NOMO-1 treated with dmso at 0.1 percent for 144 hours (cell line): ENCODE data around the gene CALD1.
A peak's percentile ranks its signal among the peaks of the same experiment; 100 is the strongest.
"Not testable (repeated sequence)": the region's sequence is repeated elsewhere in the genome, so short reads cannot be mapped to it uniquely, and the experiment has no call there.

Experiments
- DNase-seq: peaks from one replicate; lab custom pipeline; 2025; ENCODE audit not compliant: unreplicated experiment; lab: John Stamatoyannopoulos, UW

CALD1 gene

DNA sequence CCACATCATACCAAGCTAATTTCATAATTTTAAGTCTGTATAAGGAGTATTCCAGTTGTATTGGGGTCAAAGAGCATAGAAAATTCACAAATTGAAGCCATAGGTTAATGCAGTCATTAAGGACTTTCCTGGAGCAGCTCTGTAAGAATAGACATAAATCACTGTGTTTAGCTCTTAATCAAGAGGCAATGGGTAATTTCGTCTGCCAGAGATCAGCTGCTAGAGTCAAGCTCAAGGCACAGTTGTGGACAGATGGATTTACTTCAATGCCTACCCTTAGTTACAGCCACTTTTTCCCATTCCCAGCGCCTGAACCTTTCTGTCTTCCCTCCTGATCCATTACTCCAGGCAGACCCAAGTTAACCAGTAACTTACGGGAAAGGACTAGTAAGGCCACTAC lies 166.3 kb downstream of the CALD1 start:
- no peak for DNase-seq

DNA sequence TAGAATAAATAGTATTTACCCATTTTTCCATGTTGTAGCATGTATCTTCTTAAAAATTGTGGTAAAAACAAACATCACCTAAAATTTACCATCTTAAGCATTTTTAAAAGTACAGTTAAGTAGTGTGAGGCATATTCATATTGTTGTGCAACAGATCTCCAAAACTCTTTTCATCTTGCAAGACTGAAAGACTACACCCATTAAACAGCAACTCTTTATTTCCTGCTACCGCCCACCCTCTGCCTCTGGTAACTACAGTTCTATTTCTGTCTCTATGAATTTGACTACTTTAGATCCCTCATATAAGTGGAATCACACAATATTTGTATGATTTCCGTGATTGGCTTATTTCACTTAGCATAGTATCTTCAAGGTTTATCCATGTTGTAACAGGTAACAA lies 166.8 kb downstream of the CALD1 start:
- no peak for DNase-seq

DNA sequence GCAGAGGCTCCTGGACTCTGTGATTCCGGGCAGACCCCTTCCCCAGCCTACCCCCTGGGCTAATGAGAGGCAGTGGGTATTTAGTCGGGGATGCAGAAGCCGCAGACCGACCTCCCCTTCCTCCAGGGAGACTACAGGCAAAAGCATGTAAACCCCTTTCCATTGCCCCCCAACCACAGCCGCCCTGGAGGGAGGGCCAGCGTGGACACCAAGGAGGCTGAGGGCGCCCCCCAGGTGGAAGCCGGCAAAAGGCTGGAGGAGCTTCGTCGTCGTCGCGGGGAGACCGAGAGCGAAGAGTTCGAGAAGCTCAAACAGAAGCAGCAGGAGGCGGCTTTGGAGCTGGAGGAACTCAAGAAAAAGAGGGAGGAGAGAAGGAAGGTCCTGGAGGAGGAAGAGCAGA lies 167.9 kb downstream of the CALD1 start:
- no peak for DNase-seq

DNA sequence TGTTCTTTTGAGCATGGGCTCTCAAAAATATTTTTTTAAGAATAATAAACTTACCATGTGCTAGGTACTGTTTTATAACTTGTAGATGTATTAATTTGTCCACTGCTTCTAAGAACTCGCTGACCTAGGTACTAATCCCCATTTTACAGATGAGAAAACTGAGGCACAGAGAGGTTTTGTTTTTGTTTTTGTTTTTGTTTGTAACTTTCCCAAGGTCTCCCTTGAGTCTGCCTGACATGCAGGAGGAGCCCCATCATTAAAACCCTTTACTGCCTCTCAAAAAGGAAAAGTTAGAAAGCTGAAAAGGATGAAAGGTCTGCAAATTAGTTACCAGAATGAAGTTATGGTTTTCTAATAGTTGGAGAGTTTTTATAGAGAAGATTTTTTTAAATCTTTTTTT lies 168.4 kb downstream of the CALD1 start:
- no peak for DNase-seq

DNA sequence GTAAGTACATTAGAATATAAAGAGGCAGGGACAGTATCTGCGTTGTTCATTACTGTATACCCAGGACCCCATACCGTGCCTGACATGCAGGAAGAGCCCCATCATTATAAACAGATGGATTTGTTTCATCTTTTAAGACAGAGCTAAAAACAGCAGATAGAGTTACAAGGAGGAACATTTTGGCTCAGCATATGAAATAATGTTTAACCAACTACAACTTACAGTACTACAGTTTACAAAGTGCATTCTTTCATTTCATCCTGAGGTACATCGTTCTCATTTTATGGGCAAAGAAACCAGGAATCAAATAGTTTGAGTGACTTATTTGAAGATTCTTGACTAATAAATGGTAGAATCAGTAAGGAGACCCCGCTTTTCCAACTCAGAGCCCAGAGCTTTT lies 168.8 kb downstream of the CALD1 start:
- no peak for DNase-seq

DNA sequence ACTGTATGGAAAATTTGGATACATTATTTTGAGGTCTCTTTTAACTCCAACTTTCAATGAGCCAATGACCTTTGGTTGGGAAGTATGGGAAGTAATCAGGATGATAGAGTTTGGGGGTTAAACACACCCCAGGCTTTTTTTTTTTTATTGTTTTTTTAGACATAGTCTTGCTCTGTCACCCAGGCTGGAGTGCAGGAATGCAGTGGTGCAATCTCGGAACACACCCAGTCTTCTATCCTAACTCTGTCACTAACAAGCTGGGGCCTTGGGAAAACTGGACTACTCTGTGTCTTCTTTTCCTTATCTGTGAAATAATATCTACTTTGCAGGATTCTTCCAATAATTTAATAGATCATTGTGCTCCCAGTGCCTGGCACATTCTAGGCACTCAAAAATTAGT lies 169.3 kb downstream of the CALD1 start:
- no peak for DNase-seq

DNA sequence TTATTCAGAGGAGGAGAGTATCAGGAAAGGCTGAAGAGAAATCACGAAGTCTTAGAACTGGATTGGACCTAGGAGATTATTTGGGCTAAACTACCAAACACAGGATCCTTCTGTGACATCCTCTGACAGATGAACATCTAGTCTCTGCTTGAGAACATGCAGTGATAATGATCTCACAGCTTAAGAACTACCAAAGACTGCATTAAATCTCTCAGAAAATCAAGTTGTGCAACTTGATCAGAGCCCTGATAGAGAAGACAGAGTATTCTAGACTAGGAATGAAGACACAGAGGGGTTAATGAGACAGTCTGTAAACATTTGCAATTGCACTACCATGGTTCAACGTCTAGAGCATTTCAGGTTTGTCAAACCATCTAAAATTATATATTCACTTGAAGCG lies 169.7 kb downstream of the CALD1 start:
- DNase-seq = no peak

DNA sequence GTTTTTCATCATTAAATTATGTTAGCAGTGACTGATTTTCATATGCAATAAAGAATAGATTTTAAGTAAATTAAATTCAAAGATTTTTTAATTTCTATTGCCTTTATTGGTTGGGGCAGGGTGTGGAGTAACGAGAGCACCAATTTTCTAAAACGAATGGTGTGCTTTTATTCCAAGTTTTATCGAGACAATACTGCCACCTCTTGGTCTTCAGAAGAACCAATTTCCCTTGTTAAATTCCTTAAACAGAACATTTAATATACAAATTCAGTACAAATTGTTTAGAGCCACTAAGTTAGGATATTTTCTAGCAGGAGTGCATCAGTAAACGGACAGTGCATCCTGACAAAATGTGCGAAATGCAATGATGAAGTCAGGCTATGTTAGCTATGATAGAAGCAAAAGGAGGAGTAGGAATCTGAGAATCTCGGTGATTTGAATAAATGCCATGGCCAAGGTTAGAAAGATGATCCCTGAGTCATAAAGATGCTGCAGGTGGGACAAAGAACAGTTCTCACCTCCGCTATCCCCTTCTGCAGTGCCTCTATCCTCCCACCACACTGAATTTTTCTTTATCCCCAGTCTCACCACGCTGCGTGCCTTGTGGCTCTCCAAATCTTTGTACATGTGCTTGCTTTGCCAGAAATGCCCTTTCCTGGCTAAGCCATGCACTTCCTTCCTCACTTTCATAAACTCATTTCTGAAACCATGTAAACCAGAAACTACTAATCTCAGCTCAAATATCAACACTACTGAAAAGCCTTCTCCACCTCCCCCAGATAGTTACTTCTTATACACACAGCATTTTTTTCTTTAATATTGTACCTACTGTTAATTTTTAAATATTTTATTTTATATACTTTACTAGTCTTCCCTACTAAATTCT lies 175.0 kb downstream of the CALD1 start:
- no peak for DNase-seq

DNA sequence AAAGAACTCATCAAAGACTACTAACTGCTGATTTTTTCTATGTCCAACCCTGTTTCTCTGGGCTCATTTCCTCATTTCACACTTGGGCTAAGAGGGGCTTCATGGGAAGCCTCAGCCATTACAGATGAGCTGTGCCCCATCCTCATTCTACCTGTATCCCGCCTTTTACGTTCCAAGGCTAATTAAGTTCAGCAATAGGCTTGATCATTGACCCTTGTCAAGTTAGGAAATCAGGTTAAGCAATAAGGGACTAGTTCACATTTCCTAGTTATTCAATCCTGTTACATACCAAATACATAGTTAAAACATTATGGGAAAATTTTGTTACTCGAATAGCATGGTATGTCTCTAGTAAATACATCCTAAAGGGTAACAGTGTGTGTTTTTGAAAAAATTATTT lies 177.6 kb downstream of the CALD1 start:
- DNase-seq = no peak

DNA sequence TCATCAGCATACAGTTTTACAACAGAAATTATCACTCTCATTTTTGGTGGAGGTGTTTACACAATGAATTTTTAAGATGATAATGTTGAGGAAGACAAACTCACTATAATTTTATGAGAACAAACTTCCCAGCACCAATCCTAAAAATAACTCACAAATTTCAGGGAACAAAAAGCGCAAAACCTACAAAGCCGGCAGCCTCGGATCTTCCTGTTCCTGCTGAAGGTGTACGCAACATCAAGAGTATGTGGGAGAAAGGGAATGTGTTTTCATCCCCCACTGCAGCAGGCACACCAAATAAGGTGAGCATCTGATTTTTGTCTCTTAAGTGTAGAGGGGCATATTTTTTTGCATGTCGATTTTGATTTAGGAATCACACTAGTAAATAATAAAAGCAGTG lies 180.4 kb downstream of the CALD1 start:
- DNase-seq = no peak

DNA sequence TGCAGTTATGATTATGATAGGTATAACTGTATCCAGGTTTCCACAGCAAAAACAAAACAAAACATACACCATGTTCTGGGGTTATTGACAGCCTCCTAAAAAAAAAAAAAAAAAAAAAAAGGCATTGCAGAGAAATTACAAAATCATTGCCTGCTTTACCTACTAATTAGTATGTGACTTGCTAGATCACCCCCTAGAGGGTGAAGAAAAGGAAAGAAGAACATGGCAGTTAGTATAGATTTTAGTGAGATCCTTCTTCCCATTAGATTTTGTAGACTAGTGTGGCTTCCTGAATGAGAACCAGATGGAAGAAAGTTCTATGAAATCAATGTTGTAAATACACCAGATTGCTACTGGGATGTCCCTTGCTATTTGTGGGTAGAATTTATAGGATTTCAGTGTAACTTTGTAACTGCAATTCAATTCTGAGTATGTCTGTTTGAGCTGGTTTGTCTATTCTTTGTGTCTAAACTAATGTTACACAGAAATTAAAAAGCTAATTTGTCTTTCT lies 182.9 kb downstream of the CALD1 start:
- DNase-seq = no peak

DNA sequence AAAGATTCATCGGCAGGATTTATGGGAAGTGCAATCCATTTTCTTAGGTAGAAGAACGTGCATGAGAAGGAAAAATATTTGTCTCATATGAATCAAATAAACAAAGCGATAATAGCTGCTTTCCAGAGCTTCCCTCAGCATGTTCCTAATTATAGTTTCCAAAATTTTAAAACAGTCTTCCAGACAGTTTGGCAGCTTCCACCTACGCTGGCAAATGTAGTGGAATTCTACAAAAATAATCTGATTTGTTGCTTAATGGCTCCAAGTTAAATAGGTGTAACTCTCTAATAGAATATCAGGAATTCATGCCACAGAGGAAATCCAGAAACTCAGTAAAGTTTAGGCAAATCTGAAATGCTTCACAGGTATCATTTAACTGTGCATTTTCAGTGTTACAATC lies 183.6 kb downstream of the CALD1 start:
- DNase-seq = no peak

DNA sequence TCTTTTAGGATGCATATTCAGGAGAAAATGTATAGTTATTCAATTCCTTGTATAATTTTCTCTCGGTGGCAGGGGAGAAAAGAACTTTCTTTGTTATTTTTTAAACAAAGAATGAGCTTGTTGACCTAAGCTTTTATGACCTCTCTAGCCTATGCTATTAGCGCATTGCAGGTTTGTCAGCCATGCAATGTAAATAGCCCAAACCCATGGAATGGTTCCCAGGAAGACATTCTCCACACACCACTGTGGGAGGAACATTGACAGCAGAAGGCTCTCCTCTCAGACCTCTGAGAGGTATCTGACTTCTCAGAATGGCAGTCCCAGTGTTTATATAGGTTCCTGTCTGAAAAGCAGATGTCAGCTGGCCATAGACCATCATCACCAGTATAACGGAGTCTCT lies 187.3 kb downstream of the CALD1 start:
- no peak for DNase-seq

DNA sequence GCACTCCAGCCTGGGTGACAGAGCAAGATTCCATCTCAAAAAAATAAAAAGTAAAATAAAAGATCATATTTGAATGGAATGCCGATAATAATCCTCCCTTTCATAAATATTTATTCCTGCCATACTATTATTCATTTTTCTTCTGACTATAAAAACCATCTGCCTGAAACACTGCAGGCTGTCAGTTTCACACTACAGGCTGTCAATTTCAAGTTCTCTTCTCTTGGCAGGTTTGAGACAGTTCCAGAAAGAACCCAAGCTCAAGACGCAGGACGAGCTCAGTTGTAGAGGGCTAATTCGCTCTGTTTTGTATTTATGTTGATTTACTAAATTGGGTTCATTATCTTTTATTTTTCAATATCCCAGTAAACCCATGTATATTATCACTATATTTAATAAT lies 188.7 kb downstream of the CALD1 start:
- DNase-seq = no peak

DNA sequence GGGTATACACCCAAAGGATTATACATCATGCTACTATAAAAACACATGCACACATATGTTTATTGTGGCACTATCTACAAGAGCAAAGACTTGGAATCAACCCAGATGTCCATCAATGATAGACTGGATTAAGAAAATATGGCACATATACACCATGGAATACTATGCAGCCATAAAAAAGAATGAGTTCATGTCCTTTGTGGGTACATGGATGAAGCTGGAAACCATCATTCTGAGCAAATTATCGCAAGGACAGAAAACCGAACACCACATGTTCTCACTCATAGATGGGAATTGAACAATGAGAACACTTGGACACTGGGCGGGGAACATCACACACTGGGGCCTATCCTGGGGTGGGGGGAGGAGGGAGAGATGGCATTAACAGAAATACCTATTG lies 202.2 kb downstream of the CALD1 start:
- not testable (repeated sequence) for DNase-seq

DNA sequence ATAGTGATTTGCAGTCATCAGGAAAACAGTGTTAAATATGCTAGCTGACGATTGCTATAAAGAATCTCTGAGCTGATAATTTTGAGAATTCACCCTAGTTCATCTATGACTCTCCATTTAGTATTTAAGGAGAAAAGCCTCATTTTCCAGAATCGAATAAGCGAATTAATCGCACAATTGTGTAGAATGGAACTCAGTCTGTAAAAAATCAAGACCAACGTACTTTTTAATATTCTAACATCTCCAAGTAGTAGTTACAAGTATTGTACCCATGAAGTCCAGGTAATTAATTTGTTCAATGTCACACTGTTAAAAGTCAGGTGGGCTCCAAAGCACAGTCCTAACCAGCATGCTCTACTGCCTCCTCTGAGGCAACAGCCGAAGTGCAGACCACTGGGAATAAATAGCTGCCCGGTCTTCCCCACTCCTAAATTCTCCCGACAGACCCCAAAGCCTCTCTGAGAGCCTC lies 206.5 kb downstream of the CALD1 start:
- DNase-seq = no peak

DNA sequence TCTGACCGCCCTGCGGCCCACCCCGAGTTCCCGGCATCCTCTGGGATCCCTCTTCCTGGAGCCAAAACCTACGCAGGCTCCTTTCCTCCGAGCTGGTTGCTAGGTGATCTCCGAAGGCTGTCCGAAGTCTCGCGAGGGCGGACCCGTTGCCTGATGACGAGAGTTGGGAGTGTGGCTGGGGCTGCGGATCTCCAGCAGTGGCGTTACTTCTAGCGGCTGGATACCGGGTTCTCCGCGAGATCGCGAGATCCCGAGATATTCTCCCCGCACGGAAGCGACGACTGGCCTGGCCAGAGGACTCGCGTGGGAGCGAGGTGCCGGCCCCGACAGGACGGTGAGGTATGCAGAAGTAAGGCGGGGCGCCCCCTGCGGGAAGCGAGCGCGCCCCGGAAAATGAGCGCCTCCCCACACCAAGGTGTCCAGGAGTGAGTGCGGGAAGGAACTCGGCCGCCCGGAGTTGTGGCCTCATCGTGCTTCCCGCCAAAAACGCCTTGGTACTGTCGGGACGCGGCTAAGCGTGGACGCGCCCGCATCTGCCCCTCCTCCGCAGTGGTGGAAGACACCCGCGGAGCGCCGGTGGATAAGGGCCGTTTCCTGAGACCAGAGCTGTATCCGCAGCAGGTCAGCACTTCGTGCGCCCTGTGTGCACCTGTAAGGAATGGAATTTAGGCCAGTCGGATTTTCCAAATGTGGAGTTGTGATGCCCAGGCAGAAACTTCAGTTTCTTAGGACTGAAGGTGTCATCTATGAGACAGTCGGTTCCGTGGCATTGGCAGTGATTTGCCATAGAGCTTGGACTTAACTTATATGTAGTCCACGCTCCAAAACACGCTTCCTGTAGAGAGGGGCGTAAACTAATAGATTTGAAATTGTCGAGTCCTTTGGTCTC lies 207.2 kb downstream of the CALD1 start, which contains the start of gene AGBL3:
Gene AGBL3 (plus strand): TSS at position 146 of the 889 bp plus-strand sequence. CDS start 1,426 bp downstream, outside the sequence.
- DNase-seq = peak; percentile 54

DNA sequence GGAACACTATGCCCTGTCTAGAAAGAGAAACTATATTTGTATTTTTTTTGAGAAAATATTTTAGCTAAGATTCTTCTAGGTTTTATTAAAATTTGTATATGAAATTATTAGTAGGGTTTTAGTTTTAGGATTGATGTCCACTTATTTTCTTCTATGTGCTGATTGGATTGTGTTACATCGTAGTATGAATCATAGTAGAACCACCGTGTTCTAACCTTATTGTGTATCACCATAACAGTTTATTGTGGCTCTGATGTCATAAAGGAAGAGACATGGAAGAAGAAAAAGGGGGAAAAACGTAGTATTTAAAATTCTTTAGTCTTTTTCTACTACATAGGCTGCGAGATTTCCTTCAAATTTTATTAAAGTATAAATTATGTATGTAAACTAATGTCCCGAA lies 208.7 kb downstream of the CALD1 start:
- no peak for DNase-seq

DNA sequence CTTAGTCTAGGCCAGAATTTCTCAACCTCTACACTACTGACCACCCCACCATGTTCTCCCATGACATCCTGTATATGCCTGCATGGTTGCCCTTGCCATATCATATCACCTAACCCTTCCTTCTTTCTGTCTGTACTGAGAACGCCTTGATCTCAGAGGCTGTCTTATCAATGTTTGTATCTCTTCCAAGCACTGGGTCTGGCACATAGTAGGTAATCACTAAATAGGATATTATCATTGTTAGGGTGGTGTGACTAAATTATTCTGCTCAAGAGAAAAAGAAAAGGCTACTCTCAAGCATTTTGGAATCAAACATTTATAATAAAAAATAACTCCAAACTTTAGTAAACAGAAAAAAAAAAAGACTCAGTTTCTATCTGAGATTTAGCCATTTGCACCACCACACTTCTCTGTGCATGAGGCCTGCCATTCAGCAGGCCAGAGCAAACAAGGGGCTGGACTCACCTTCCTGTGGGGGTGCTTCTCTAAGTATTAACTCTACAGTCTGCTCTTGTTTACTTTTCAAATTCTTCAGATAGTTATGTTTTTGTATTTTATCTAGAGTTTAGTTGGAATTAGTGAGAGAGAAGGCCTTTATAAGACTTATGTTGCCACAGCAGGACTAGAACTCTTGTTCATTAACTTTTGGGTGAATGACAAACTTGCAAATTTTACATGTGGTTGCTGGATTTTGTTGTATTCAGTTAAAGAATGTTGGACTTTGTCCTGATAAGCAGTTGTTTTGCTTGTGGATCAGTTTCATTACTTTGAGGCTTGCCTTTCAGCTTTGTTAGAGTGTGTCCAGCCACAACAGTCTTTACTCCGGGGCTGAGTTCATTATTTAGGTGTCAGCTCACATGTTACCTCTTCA lies 212.3 kb downstream of the CALD1 start:
- DNase-seq = no peak

DNA sequence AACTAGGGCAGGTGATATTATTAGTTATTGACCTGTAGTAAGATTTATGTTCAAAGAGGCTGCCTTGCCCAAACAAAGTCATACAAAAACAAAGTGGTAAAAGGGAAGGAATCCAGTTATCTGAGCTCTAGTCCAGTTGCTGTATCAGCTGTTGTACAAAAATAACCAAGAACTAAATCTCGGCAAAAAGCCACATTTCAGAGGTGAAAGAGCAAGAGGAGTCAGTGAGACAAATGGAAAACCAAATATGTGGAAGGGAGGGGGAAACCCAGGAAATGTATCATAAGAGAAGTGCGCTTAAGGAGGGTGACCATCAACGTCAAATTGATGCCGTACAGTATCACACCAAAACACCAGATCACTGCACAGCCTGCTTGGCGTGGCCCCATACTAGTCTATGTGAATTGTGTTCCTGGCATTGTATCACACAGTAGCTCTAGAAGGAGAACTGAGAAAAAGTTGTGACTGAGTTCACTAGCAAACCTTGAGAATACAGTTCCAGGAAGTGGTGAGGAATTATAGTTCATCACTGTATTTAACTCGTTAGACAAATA lies 213.3 kb downstream of the CALD1 start:
- no peak for DNase-seq
